BLaER1 treated with 17β-estradiol and CSF1 and Interleukin-3, amounts not matched to agents 10 nM and 100 nM (cell line): ENCODE measurements around the gene OR52B2.
"Not testable (repeated sequence)": the region's sequence is repeated elsewhere in the genome, so short reads cannot be mapped to it uniquely, and the experiment has no call there.

ENCODE experiments used
- H3K27ac ChIP-seq, 11 experiments: shearing (Covaris generic); formaldehyde crosslinking; 2 replicates each; pipeline ENCODE4 v1.8.1; 2022
- H3K27me3 ChIP-seq, 11 experiments: shearing (Covaris generic); formaldehyde crosslinking; 2 replicates each; pipeline ENCODE4 v1.8.1; 2022
- H3K36me3 ChIP-seq, 11 experiments: shearing (Covaris generic); formaldehyde crosslinking; 2 replicates each; pipeline ENCODE4 v1.8.1; 2022
- H3K4me1 ChIP-seq, 10 experiments: shearing (Covaris generic); formaldehyde crosslinking; 2 replicates each; pipeline ENCODE4 v1.8.1; 2022
- H3K4me2 ChIP-seq, 11 experiments: shearing (Covaris generic); formaldehyde crosslinking; 2 replicates each; pipeline ENCODE4 v1.8.1; 2022
- H3K4me3 ChIP-seq, 10 experiments: shearing (Covaris generic); formaldehyde crosslinking; 2 replicates each; pipeline ENCODE4 v1.8.1; 2022
- H3K9ac ChIP-seq, 11 experiments: shearing (Covaris generic); formaldehyde crosslinking; 2 replicates each; pipeline ENCODE4 v1.8.1; 2022
- H3K9me3 ChIP-seq, 11 experiments: shearing (Covaris generic); formaldehyde crosslinking; replicated peaks in 1 of 11; 2 replicates each; pipeline ENCODE4 v1.8.1; 2022
- H4K20me1 ChIP-seq, 11 experiments: shearing (Covaris generic); formaldehyde crosslinking; 2 replicates each; pipeline ENCODE4 v1.8.1; 2022
- Cebpa-rat ChIP-seq, 11 experiments: shearing (Covaris generic); IDR thresholded peaks; 2 replicates each; pipeline ENCODE4 v1.8.1; 2022

Gene OR52B2

DNA sequence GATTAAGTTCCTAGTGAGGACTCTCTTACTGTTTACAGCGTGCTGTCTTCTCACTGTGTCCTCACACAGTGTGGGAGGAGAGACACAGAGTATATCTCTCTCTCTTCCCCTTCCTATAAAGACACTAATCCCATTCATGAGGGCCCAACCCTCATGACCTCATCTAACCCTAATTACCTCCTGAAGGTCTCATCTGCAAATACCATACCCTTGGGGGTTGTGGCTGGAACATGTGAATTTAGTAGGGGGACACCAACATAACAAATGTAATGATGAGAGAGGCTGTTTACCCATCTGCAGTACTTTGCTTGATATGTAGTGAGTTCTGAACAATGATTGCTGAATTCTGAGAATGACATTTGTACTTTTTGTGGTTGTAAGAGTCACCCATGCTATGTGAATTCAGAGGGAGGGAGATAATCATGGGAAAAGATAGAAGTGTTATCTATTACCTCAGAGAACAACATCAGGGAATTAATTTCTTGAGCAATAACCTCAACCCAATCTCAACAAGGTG lies 24.0 kb upstream of the OR52B2 start:
- H3K9ac ChIP-seq = no peak overlapping the region
- H3K4me3 ChIP-seq = no peak overlapping the region
- H3K4me2 ChIP-seq = peak overlapping the region in 1 of 11 experiments; percentile 3; a peak in 1 of 22 replicates
- H3K27ac ChIP-seq = no peak overlapping the region
- no peaks in the 10 kb centered on the region for H4K20me1 ChIP-seq
- no peak for TF ChIP-seq Cebpa-rat (IDR thresholded peaks at IDR 0.05)
- H3K36me3 ChIP-seq = no peaks in the 10 kb centered on the region
- H3K9me3 ChIP-seq = no peaks in the 10 kb centered on the region
- peaks cover 0 to 7% (median 0%) of the 10 kb centered on the region in 10 experiments; a peak in 4 of 20 replicates for H3K4me1 ChIP-seq
- no peaks in the 10 kb centered on the region for H3K27me3 ChIP-seq

DNA sequence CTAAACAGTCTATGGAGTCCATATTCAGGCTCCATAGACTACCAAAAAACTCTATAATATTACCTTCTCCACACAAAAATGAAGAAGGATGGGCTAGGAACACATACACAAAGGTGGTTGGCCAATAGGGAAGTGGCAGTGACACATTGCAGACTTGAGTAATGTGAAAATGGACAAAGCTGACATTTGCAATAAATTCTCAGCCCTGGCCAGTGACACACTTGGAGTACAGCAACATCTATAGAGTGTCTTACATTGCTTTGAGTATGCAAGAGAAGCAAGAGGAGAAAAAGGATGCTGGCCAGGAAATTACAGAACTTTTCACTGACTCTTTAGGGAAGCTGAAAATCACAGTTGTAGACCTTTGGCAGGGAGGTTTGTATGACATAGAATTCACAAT lies 21.6 kb upstream of the OR52B2 start:
- TF ChIP-seq Cebpa-rat (IDR thresholded peaks at IDR 0.05) = no peak
- no peak overlapping the region for H3K9ac ChIP-seq
- H4K20me1 ChIP-seq = no peaks in the 10 kb centered on the region
- no peak overlapping the region for H3K4me2 ChIP-seq
- no peak overlapping the region for H3K4me3 ChIP-seq
- H3K27ac ChIP-seq = no peak overlapping the region
- H3K9me3 ChIP-seq = no peaks in the 10 kb centered on the region
- no peaks in the 10 kb centered on the region for H3K27me3 ChIP-seq
- H3K4me1 ChIP-seq = peaks cover 0 to 7% (median 0%) of the 10 kb centered on the region in 10 experiments; a peak in 4 of 20 replicates
- H3K36me3 ChIP-seq = no peaks in the 10 kb centered on the region

DNA sequence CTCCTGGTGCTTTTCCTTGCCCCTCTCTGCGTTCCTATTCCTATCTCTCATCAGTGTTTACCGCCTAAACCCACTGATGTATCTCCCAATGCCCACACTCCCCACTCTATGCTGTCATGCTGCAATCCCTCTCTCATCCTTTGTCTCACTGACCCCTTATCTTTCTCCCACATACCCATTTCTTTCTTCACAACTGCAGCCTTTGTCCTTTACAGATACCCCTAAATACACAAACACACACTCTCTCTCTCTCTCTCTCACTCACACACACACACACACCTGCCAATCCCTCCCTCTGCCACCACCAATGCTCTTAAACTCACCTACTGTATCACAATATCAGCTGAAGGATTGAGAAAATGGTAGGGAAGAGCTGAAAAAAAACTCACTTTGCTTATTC lies 5.3 kb upstream of the OR52B2 start:
- no peak for TF ChIP-seq Cebpa-rat (IDR thresholded peaks at IDR 0.05)
- no peak overlapping the region for H3K9ac ChIP-seq

DNA sequence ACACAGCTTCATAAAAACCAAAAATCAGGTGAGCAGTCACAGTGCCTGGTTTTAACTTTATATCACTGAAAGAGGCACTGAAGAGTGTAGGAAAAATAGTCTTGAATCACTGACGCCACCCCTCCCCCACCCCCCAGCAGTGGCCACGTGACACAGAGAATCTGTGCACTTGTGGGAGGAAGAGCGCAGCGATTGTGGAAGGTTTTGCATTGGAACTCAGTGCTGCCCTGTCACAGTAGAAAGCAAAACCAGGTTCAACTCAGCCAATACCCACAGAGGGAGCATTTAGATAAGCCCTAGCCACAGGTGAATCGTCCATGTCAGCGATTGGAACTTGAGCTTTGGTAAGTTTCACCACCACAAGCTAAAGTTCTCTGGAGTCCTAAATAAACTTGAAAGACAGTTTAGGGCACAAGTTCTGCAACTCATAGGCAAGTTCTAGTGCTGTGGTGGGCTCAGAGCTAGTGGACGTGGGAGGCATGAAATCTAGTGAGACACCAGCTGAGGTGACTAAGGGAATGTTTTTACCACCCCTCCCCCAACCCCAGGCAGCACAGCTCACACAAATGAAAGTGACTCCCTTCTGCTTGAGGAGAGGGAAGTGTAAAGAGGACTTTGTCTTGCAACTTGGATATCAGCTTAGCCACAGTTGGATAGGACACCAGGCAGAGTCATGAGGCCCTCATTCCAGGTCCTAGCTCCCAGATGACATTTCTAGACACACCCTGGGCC lies 13.3 kb downstream of the OR52B2 start:
- no peaks in the 10 kb centered on the region for H3K27me3 ChIP-seq
- no peaks in the 10 kb centered on the region for H3K9me3 ChIP-seq
- no peaks in the 10 kb centered on the region for H3K4me1 ChIP-seq
- H3K4me3 ChIP-seq = no peak overlapping the region
- H3K36me3 ChIP-seq = no peaks in the 10 kb centered on the region
- H3K4me2 ChIP-seq = no peak overlapping the region
- H4K20me1 ChIP-seq = no peaks in the 10 kb centered on the region
- no peak for TF ChIP-seq Cebpa-rat (IDR thresholded peaks at IDR 0.05)
- no peak overlapping the region for H3K27ac ChIP-seq
- H3K9ac ChIP-seq = no peak overlapping the region

More for the DNA sequence above, 5.3 kb upstream of the OR52B2 start:
- Histone ChIP-seq H3K9me3 (peaks cover 6 to 21% (median 11%) of the 10 kb centered on the region in 11 experiments; a peak in 19 of 22 replicates), H3K4me1 (peaks cover 4 to 9% (median 6%) of the 10 kb centered on the region in 10 experiments; a peak in 15 of 20 replicates), H3K27ac (no peak overlapping the region), H3K4me2 (no peak overlapping the region), H3K27me3 (no peaks in the 10 kb centered on the region), H3K36me3 (no peaks in the 10 kb centered on the region), H4K20me1 (no peaks in the 10 kb centered on the region), H3K4me3 (no peak overlapping the region)

DNA sequence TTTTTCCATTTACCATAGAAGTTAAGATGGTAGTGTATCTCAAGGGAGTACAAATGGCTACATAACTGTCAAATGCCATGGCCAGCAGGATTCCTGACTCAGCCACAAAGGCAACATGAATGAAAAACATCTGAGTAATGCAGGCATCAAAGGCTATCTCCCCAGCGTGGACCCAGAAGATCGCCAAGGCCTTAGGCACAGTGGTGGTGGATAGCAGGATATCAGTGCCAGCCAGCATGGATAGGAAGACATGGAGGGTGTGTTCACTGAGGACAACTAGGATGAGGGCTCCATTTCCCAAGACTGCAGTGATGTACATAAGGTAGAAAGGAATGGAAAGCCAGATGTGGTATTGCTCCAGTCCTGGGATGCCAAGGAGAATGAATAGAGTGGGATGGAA lies 18.0 kb downstream of the OR52B2 start:
- H4K20me1 ChIP-seq = no peaks in the 10 kb centered on the region
- H3K27me3 ChIP-seq = no peaks in the 10 kb centered on the region
- H3K9ac ChIP-seq = no peak overlapping the region
- H3K4me3 ChIP-seq = no peak overlapping the region
- no peak overlapping the region for H3K27ac ChIP-seq
- TF ChIP-seq Cebpa-rat (IDR thresholded peaks at IDR 0.05) = no peak
- no peak overlapping the region for H3K4me2 ChIP-seq
- peaks cover 0 to 4% (median 0%) of the 10 kb centered on the region in 11 experiments; a peak in 3 of 22 replicates for H3K9me3 ChIP-seq
- H3K4me1 ChIP-seq = no peaks in the 10 kb centered on the region
- H3K36me3 ChIP-seq = no peaks in the 10 kb centered on the region

DNA sequence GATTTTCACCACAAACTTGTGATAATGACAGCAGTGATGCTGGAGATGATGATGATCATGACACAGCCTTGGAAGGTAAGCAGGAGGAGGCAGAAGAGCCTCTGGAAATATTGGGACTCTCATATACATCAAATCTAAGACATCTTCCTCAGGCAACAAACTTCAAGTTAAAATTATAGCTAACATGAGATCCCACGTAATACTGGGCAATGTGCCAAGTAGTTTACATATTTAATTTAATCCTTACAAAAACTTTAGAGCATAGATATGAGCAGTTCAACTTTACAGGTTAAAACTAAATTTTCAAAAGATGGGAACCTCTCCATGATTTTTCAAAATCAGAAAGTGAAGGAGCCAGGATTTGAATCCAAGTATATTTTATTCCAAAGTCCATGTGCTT lies 19.0 kb downstream of the OR52B2 start:
- Histone ChIP-seq H3K4me3 (no peak overlapping the region), H3K36me3 (no peaks in the 10 kb centered on the region), H3K27ac (no peak overlapping the region), H3K9me3 (peaks cover 0 to 4% (median 0%) of the 10 kb centered on the region in 11 experiments; a peak in 3 of 22 replicates), H3K9ac (no peak overlapping the region), H3K4me2 (no peak overlapping the region), H3K27me3 (no peaks in the 10 kb centered on the region), H3K4me1 (no peaks in the 10 kb centered on the region), H4K20me1 (no peaks in the 10 kb centered on the region)
- no peak for TF ChIP-seq Cebpa-rat (IDR thresholded peaks at IDR 0.05)

DNA sequence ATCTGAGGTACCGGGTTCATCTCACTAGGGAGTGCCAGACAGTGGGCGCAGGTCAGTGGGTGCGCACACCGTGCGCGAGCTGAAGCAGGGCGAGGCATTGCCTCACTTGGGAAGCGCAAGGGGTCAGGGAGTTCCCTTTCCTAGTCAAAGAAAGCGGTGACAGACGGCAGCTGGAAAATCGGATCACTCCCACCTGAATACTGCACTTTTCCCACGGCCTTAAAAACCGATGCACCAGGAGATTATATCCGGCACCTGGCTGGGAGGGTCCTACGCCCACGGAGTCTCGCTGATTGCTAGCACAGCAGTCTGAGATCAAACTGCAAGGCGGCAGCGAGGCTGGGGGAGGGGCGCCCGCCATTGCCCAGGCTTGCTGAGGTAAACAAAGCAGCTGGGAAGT lies 26.4 kb downstream of the OR52B2 start:
- H3K4me2 ChIP-seq, H3K4me3 ChIP-seq: not testable (repeated sequence)

DNA sequence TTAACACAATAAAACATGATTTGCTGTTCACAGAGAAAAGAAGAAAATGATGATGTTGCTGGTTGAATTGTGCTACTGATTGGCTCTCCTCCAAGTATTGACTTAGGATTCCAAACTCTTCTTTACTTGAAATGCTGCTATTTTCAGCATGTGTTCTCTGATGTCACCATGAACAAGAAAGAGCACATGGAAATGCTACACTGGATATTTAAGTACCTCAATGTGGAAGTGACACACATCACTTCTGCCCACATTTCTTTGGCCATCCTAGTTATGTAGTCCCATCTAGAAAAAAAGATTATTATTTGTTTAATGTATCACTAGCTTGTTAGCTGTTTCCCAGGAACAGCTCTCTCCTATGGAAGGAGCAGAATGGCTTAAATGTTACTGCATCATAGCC lies 27.2 kb downstream of the OR52B2 start:
- no peaks in the 10 kb centered on the region for H3K9me3 ChIP-seq
- no peak overlapping the region for H3K27ac ChIP-seq
- TF ChIP-seq Cebpa-rat (IDR thresholded peaks at IDR 0.05) = no peak
- no peak overlapping the region for H3K9ac ChIP-seq
- H3K36me3 ChIP-seq = no peaks in the 10 kb centered on the region
- H3K4me3 ChIP-seq = no peak overlapping the region
- H3K4me1 ChIP-seq = no peaks in the 10 kb centered on the region
- H3K4me2 ChIP-seq = no peak overlapping the region
- no peaks in the 10 kb centered on the region for H3K27me3 ChIP-seq
- H4K20me1 ChIP-seq = no peaks in the 10 kb centered on the region

More for the DNA sequence above, 26.4 kb downstream of the OR52B2 start:
- not testable (repeated sequence) for H3K27ac ChIP-seq, H3K4me1 ChIP-seq, H4K20me1 ChIP-seq, H3K36me3 ChIP-seq, H3K9me3 ChIP-seq, H3K27me3 ChIP-seq, H3K9ac ChIP-seq

DNA sequence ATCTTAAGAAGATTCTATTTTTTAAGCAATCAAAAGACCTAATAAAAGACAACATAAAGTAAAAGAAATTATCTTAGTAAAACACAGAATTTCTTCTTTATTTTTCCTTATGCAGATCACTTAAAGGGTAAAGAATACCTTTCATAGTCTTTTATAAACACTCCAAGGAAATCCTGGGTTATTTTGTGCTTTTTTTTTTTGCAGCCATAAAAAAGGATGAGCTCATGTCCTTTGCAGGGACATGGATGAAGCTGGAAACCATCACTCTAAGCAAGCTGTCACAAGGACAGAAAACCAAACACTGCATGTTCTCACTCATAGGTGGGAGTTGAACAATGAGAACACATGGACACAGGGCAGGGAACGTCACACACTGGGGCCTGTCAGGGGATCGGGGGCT lies 34.2 kb downstream of the OR52B2 start:
- H3K9me3 ChIP-seq, H3K27me3 ChIP-seq, H3K27ac ChIP-seq: not testable (repeated sequence)

DNA sequence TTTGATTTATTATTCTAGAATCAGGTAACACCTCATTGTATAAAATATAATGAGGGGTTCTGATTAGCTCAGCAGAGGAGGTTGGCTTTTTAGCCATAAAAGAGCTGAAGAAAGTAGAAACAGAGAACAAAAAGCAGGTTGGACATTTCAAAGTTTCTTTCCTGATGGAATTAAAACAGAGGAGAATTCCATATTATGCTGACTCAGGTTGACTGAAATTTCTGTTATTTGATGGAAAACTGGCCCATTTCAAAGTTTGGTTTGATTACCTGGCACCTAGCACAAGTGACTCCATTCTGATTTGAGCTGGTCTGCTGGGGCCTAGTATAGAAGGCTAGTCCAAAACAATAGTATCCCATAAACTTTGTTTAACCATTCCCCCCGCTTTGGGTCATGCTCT lies 37.7 kb downstream of the OR52B2 start:
- H3K27me3 ChIP-seq = no peaks in the 10 kb centered on the region
- H3K4me2 ChIP-seq = no peak overlapping the region
- H3K36me3 ChIP-seq = no peaks in the 10 kb centered on the region
- H3K4me3 ChIP-seq = no peak overlapping the region
- no peak for TF ChIP-seq Cebpa-rat (IDR thresholded peaks at IDR 0.05)
- H3K9ac ChIP-seq = no peak overlapping the region
- H4K20me1 ChIP-seq = no peaks in the 10 kb centered on the region
- H3K9me3 ChIP-seq = no peaks in the 10 kb centered on the region
- H3K4me1 ChIP-seq = peaks cover 0 to 27% (median 0%) of the 10 kb centered on the region in 10 experiments; a peak in 8 of 20 replicates
- no peak overlapping the region for H3K27ac ChIP-seq

More for the DNA sequence above, 34.2 kb downstream of the OR52B2 start:
- H3K4me1 ChIP-seq, H3K4me2 ChIP-seq, H4K20me1 ChIP-seq, H3K9ac ChIP-seq, H3K36me3 ChIP-seq, H3K4me3 ChIP-seq: not testable (repeated sequence)
